HEK293T (cell line): ENCODE data around the gene NOX3.

Source experiments
- CTCF ChIA-PET: fragments of 350-600 bp; formaldehyde crosslinking; extraction: SDS; loops from one replicate; lab custom pipeline; 2021; ENCODE audit warnings: antibody characterized with exemption, inconsistent platforms; lab: Yijun Ruan, JAX
- POLR2A ChIA-PET: fragments of 350-600 bp; formaldehyde crosslinking; extraction: SDS; loops from one replicate; lab custom pipeline; 2020; ENCODE audit warnings: antibody characterized with exemption, inconsistent platforms; lab: Yijun Ruan, JAX
- DNase-seq: peaks from one replicate; pipeline ENCODE4 v3.0.0; 2012; ENCODE audit warnings: mixed read lengths; ENCODE audit errors: extremely low spot score
- ARNT ChIP-seq: fragments of 450-650 bp; IDR thresholded peaks from 2 replicates; pipeline ENCODE4 v1.6.1; 2017; ENCODE audit warnings: mild to moderate bottlenecking
- CTBP1 ChIP-seq: fragments of 450-650 bp; IDR thresholded peaks from 2 replicates; pipeline ENCODE4 v1.6.1; 2016; ENCODE audit warnings: borderline replicate concordance
- ELF4 ChIP-seq: fragments of 450-650 bp; IDR thresholded peaks from 2 replicates; pipeline ENCODE4 v1.6.1; 2017; ENCODE audit warnings: antibody characterized with exemption
- FOXA1 ChIP-seq: fragments of 450-650 bp; IDR thresholded peaks from 2 replicates; pipeline ENCODE4 v1.6.1; 2016; ENCODE audit warnings: mild to moderate bottlenecking
- FOXK2 ChIP-seq: fragments of 450-650 bp; IDR thresholded peaks from 2 replicates; pipeline ENCODE4 v1.6.1; 2016; ENCODE audit warnings: mild to moderate bottlenecking
- FOXM1 ChIP-seq: fragments of 450-650 bp; IDR thresholded peaks from 2 replicates; pipeline ENCODE4 v1.6.1; 2017; ENCODE audit warnings: mild to moderate bottlenecking, borderline replicate concordance
- HDGF ChIP-seq: fragments of 450-650 bp; IDR thresholded peaks from 2 replicates; pipeline ENCODE4 v1.6.1; 2017; ENCODE audit warnings: antibody characterized with exemption, borderline replicate concordance
- L3MBTL2 ChIP-seq: fragments of 450-650 bp; conservative IDR thresholded peaks from 2 replicates; pipeline ENCODE4 v1.6.1; 2016; ENCODE audit warnings: mild to moderate bottlenecking
- LEF1 ChIP-seq: fragments of 450-650 bp; IDR thresholded peaks from 2 replicates; pipeline ENCODE4 v1.6.1; 2017; ENCODE audit warnings: mild to moderate bottlenecking, borderline replicate concordance
- NFRKB ChIP-seq: fragments of 450-650 bp; IDR thresholded peaks from 2 replicates; pipeline ENCODE4 v1.6.1; 2016; ENCODE audit warnings: mild to moderate bottlenecking, moderate library complexity
- PKNOX1 ChIP-seq: fragments of 450-650 bp; IDR thresholded peaks from 2 replicates; pipeline ENCODE4 v1.6.1; 2016
- SP1 ChIP-seq: fragments of 450-650 bp; IDR thresholded peaks from 2 replicates; pipeline ENCODE4 v1.6.1; 2017
- SUZ12 ChIP-seq: fragments of 450-650 bp; IDR thresholded peaks from 2 replicates; pipeline ENCODE4 v1.6.1; 2016; ENCODE audit warnings: mild to moderate bottlenecking
- TARDBP ChIP-seq: fragments of 450-650 bp; IDR thresholded peaks from 2 replicates; pipeline ENCODE4 v1.6.1; 2016
- ZNF384 ChIP-seq: fragments of 450-650 bp; IDR thresholded peaks from 2 replicates; pipeline ENCODE4 v1.6.1; 2016

NOX3 gene

GRCh38 chr6:155449450-155450239, 6.0 kb downstream of the NOX3 start:
- DNase-seq: no peak
- CTCF ChIA-PET: no interaction called here
- TF ChIP-seq L3MBTL2 (no peak), TARDBP (no peak), PKNOX1 (peak; percentile 51), NFRKB (no peak), ARNT (no peak)
- POLR2A ChIA-PET: no interaction called here

- POLR2A ChIA-PET: no interaction called here
- no peak for DNase-seq
- TF ChIP-seq FOXA1: no peak
- no peak for TF ChIP-seq TARDBP
- TF ChIP-seq HDGF: no peak
- no peak for TF ChIP-seq FOXM1
- no peak for TF ChIP-seq PKNOX1
- no peak for TF ChIP-seq CTBP1
- no peak for TF ChIP-seq LEF1
- TF ChIP-seq L3MBTL2: no peak
- no peak for TF ChIP-seq FOXK2
- TF ChIP-seq ELF4: no peak
- no peak for TF ChIP-seq SP1
- TF ChIP-seq SUZ12: no peak
- TF ChIP-seq ZNF384: no peak
- TF ChIP-seq NFRKB: no peak
- CTCF ChIA-PET: interaction anchor here (0.7 kb wide), 1 partner anchor 69 kb away, joined by 3 read pairs; no protein-coding TSS in a partner anchor
Observed at GRCh38 chr6:155448668-155449449, 6.8 kb downstream of the NOX3 start.

GRCh38 chr6:155447949-155448348, 7.7 kb downstream of the NOX3 start:
- ChIA-PET POLR2A (no interaction called here), CTCF (interaction anchor here (0.7 kb wide), 1 partner anchor 68 kb away, joined by 3 read pairs; no protein-coding TSS in a partner anchor)
- DNase-seq: no peak
- TF ChIP-seq LEF1 (no peak), ELF4 (no peak), PKNOX1 (no peak), FOXM1 (no peak), ARNT (no peak), HDGF (no peak), CTBP1 (no peak)

- no peak for DNase-seq
- POLR2A ChIA-PET: no interaction called here
- TF ChIP-seq SUZ12 (no peak), FOXK2 (no peak), TARDBP (no peak), FOXA1 (no peak)
- CTCF ChIA-PET: interaction anchor here (0.6 kb wide), 1 partner anchor 1820 kb away, joined by 3 read pairs; no protein-coding TSS in a partner anchor
Observed at GRCh38 chr6:155444952-155445903, 10.4 kb downstream of the NOX3 start.

GRCh38 chr6:155444120-155444917, 11.3 kb downstream of the NOX3 start:
- CTCF ChIA-PET: interaction anchor here (0.6 kb wide), 1 partner anchor 1819 kb away, joined by 3 read pairs; no protein-coding TSS in a partner anchor
- POLR2A ChIA-PET: no interaction called here
- TF ChIP-seq ARNT: no peak
- no peak for TF ChIP-seq L3MBTL2
- no peak for TF ChIP-seq ELF4
- no peak for TF ChIP-seq FOXK2
- TF ChIP-seq PKNOX1: no peak
- DNase-seq: no peak
